ENCODE measurements around the gene ATOH8. TPM values are rescaled to one million over a fixed set of nuclear protein-coding genes. Genes with fewer than 3 reads are reported as not detected.
A peak's percentile ranks its signal among the peaks of the same experiment; 100 is the strongest.
"Not testable (repeated sequence)": the region's sequence is repeated elsewhere in the genome, so short reads cannot be mapped to it uniquely, and the experiment has no call there.

The ATOH8 gene
- total RNA-seq, 1 donor from 2014 or later, result 13.7 TPM

DNA sequence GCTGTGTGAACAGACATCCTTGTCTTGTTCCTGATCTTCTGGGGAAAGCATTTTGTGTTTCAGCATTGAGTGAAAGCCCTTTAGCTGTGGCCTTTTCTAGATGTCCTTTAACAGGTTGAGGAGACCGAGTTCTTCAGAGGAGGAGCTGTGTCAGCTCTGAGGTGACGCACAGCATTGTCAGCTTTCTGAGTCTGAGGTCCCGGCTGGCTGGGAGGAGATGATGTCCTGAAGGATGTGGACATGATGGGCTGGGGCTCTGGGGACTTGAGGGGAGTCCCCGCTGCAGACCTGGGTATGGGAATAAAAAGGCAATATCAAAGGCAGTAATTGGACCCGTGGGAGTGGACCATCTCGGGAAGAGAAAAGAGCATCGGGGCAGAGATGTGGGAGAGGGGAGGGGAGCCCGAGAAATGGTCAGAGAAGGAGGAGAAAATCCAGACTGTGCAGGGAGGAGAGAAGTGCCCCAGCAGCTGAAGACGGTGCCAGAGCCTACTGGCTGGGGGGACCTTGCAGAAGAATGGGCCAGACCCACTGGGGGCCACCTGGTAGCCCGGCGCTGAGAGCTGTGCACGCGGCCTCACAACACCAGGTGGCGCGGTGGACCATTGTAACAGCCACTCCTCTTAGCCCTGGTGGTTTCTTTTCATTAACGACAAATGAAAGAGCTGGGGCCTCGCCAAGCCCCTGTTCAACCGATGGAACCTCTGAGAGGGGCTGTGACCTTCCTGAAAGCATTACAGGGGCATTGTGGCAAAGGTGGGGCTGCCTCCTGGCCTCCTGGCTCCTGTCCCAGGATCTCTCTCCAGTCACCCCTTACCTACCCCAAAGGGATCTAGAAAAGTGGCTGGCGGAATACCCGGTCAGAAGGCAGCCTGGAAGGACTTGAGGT, 73.4 kb downstream of the ATOH8 start:
- peaks cover 11% of the 10 kb centered on the region for H3K4me1 Mint-ChIP-seq (ENCODE audit: unreplicated experiment)
- H3K9me3 Mint-ChIP-seq, result no peaks in the 10 kb centered on the region
- no peak overlapping the region for H3K4me3 Mint-ChIP-seq
- TF ChIP-seq, protein P1, sequence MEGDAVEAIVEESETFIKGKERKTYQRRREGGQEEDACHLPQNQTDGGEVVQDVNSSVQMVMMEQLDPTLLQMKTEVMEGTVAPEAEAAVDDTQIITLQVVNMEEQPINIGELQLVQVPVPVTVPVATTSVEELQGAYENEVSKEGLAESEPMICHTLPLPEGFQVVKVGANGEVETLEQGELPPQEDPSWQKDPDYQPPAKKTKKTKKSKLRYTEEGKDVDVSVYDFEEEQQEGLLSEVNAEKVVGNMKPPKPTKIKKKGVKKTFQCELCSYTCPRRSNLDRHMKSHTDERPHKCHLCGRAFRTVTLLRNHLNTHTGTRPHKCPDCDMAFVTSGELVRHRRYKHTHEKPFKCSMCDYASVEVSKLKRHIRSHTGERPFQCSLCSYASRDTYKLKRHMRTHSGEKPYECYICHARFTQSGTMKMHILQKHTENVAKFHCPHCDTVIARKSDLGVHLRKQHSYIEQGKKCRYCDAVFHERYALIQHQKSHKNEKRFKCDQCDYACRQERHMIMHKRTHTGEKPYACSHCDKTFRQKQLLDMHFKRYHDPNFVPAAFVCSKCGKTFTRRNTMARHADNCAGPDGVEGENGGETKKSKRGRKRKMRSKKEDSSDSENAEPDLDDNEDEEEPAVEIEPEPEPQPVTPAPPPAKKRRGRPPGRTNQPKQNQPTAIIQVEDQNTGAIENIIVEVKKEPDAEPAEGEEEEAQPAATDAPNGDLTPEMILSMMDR (conservative IDR thresholded peaks at IDR 0.05), result peak; percentile 96
- peak; percentile 82 for DNase-seq (ENCODE audit: extremely low spot score, unreplicated experiment)
- H3K27ac Mint-ChIP-seq, result peak overlapping the region; percentile 36
- no peaks in the 10 kb centered on the region for H3K36me3 Mint-ChIP-seq
- peaks cover 5% of the 10 kb centered on the region for H3K27me3 Mint-ChIP-seq

DNA sequence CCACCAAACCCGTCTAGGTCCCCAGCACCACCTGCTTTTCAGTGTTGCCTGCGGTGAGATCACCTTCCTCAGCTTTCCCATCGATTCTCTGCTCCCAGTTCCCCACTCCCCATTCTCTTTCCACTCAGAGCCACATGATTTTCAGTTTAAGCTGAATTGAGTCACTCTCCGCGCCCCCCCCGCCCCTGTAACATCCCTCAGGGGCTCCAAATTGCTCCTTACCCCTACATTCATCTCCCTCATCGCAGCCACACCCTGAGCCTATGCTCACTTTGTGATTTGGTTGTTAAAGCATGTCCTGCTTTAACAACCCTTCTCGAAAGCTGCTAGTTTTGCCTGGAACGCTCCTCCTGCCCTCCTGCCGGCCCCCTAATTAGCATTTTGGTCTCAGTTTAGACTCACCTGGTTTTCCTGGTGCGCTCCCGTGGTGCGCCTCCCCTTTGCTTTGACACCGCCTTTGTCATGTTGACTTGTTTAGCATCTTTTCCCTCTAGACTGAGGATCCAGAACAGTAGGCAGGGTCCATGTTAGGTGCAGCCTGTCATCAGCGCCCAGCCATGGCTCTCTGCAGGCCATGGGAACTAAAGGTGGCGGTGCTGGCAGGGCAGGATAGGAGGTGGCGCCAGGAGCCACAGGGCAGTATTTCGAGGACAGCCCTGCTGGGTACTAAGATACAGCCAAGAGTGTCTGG, 74.2 kb downstream of the ATOH8 start:
- Mint-ChIP-seq H3K9me3 (no peaks in the 10 kb centered on the region), H3K27me3 (peaks cover 5% of the 10 kb centered on the region), H3K27ac (no peak overlapping the region), H3K36me3 (no peaks in the 10 kb centered on the region), H3K4me1 (ENCODE audit: unreplicated experiment) (peaks cover 11% of the 10 kb centered on the region), H3K4me3 (no peak overlapping the region)
- no peak for DNase-seq (ENCODE audit: extremely low spot score, unreplicated experiment)
- TF ChIP-seq, protein P1 (conservative IDR thresholded peaks at IDR 0.05), result no peak

DNA sequence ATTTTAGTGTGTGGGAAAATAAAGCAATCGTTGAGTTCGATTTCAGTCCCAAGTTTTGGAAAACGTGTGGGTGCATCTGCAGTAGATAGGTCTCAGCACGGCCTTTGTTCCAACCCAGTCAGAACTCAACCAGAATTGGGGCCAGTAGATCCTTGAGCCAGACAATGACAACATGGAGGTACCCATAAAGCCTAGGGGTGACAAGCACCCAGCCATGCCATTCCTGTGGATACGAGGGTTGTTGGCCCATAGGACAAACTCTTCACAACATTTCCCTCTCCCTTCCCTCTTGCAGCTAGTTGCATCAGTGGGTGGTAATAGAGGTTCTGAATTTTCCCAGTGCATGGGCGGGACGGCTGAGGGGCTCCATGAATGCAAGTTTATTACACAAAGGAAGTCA, 74.9 kb downstream of the ATOH8 start:
- peaks cover 5% of the 10 kb centered on the region for H3K27me3 Mint-ChIP-seq
- TF ChIP-seq, protein P1 (conservative IDR thresholded peaks at IDR 0.05), result no peak

DNA sequence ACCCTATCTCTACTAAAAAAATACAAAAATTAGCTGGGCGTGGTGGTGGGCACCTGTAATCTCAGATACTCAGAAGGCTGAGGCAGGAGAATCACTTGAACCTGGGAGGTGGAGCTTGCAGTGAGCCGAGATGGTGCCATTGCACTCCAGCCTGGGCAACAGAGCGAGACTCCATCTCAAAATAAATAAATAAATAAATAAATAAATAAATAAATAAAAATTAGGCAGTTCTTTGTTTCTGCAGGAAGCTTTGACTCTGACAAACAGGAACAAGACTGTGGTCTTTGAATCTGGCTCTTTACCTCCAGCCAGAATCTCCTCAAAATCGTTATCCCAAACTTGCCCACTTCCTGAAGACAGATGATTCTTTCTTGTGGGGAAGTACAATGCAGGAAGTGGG, 75.6 kb downstream of the ATOH8 start:
- H3K4me3 Mint-ChIP-seq; DNase-seq (ENCODE audit: extremely low spot score, unreplicated experiment); H3K36me3 Mint-ChIP-seq; H3K27me3 Mint-ChIP-seq; H3K9me3 Mint-ChIP-seq; H3K27ac Mint-ChIP-seq: not testable (repeated sequence)
- H3K4me1 Mint-ChIP-seq (ENCODE audit: unreplicated experiment), result peaks cover 11% of the 10 kb centered on the region

More for the DNA sequence above, 74.9 kb downstream of the ATOH8 start:
- Mint-ChIP-seq H3K9me3 (no peaks in the 10 kb centered on the region), H3K4me1 (ENCODE audit: unreplicated experiment) (peaks cover 11% of the 10 kb centered on the region), H3K4me3 (no peak overlapping the region), H3K27ac (no peak overlapping the region), H3K36me3 (no peaks in the 10 kb centered on the region)
- DNase-seq (ENCODE audit: extremely low spot score, unreplicated experiment), result no peak

DNA sequence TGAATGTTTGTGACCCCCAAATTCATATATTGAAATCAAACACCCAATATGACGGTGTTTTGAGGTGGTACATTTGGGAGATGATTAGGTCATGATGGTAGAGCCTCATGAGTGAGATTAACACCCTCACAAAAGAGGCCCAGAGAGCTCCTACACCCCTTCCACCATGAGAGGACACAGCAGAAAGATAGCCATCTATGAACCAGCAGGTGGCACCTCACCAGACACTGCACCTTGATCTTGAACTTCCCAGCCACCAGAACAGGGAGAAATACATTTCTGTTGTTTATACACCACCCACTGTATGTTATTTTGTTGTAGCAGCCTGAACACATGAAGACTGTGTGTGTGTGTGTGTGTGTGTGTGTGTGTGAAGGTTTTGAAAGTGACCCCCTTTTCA, 76.9 kb downstream of the ATOH8 start:
- Mint-ChIP-seq H3K9me3 (peaks cover 5% of the 10 kb centered on the region), H3K4me3 (no peak overlapping the region), H3K27ac (no peak overlapping the region), H3K36me3 (no peaks in the 10 kb centered on the region), H3K27me3 (peaks cover 5% of the 10 kb centered on the region), H3K4me1 (ENCODE audit: unreplicated experiment) (peaks cover 11% of the 10 kb centered on the region)
- DNase-seq (ENCODE audit: extremely low spot score, unreplicated experiment), result no peak
- TF ChIP-seq, protein P1 (conservative IDR thresholded peaks at IDR 0.05), result no peak

DNA sequence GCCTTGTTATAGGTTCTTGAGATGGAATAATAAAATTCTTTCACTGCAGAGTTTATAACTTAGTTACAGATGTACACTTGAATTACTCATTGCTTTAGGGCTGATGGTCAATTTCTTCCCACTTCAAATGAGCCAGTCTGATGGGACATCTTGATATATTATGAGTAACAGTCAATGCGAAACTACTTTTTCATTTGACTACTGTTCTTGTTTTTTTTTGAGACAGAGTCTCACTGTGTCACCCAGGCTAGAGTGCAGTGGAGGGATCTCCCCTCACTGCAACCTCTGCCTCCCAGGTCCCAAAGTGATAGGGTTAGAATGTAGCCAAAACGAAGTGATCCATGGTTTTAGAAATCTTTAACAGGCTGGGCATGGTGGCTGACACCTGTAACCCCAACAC, 77.9 kb downstream of the ATOH8 start:
- Mint-ChIP-seq H3K27me3 (peaks cover 5% of the 10 kb centered on the region), H3K27ac (no peak overlapping the region), H3K36me3 (no peaks in the 10 kb centered on the region), H3K9me3 (peaks cover 5% of the 10 kb centered on the region), H3K4me1 (ENCODE audit: unreplicated experiment) (peaks cover 11% of the 10 kb centered on the region), H3K4me3 (no peak overlapping the region)
- TF ChIP-seq, protein P1 (conservative IDR thresholded peaks at IDR 0.05), result no peak
- no peak for DNase-seq (ENCODE audit: extremely low spot score, unreplicated experiment)

Data from type B pancreatic cell (in vitro differentiated cells).